GM18909 (cell line): ENCODE data around the gene FBXO8.
A peak's percentile ranks its signal among the peaks of the same experiment; 100 is the strongest.
"Not testable (repeated sequence)": the region's sequence is repeated elsewhere in the genome, so short reads cannot be mapped to it uniquely, and the experiment has no call there.

ENCODE experiments used
- ATAC-seq: cut with Tn5 transposase; IDR thresholded peaks from one replicate; pipeline ENCODE4 v1.9.1; 2021; ENCODE audit warnings: mild to moderate bottlenecking; ENCODE audit not compliant: unreplicated experiment, poor library complexity

FBXO8 gene

GRCh38 chr4:174283507-174284471 is at the start of gene FBXO8, which contains the start of gene CEP44:
Gene FBXO8 (minus strand): TSS chr4:174283667. CDS start chr4:174263092, 20,575 bp downstream.
Gene CEP44 (plus strand): TSS chr4:174283911. CDS start chr4:174299122, 15,211 bp downstream.
- peak; percentile 69 for ATAC-seq

DNA sequence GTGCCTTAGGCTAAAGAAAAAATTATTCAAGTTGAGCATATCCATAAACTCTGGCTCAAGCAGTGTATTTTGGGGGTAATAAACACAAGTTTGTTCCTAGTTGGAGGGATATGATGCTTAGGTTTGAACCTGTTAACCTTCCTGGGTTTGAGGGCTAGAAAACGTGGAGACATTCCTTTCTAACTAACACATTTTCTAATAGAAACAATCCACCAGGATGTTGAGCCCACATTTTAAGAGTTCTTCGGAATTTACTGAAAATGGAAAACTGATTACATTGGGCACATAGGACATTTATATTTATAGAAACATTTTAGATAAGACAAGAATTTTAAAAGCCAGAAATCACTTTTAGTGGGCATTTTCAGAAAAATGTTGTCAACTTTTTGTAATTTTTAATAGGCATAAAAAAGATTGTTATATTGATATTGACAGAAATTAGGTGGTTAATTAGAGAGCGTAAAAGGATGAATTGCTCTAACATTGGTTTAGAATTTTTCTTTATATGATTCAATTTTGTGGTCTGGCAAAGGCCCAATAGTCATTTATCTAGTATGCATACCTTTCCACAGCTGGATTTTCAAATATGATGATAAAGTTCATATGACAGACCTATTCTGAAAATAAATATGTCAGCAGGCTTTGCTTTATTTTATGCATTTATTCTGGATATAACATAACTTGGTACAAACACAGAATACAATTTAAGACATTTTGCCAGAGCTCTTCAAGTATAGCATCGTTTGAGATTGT is 49.5 kb upstream of the FBXO8 start:
- no peak for ATAC-seq

DNA sequence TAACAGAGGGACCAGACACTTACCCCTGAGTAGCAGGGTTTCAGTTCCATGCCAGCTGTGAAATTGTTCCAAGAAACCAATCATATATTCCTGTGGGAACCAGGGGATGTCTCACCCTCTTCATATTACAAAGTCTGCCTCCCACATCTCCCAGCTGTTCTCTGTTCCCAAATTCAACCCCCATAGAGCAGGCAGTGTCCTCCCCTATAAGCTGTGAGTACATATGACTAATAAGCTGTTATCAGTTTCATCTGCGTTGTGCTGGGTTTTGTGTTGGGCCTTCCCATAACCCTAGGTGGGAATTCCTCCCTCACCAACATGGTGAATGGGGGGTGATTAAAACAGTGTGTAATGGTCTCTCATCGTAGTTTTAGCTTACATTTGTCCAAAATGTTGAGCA is 41.3 kb upstream of the FBXO8 start:
- no peak for ATAC-seq

DNA sequence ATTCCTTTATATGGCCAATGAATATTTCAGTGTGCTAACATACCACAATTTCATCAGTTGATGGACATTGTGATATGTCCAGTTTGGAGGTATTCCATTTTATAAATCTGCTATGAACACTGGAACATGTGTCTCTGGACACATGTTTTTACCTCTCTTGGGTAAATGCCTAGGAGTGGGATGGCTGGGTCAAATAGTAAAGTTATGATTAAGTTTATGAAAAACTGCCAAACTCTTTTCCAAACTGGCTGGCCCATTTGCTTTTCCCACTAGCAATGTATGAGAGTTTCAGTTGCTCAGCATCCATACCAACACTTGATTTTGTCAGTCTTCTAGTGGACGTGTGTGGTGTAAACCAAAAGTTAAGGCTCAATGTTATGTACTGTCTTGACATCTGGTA is 40.8 kb upstream of the FBXO8 start:
- ATAC-seq, result no peak

GRCh38 chr4:174320494-174321199 is 37.2 kb upstream of the FBXO8 start:
- ATAC-seq, result no peak

- ATAC-seq, result no peak
These were observed 35.6 kb upstream of the FBXO8 start for GRCh38 chr4:174318829-174319764.

DNA sequence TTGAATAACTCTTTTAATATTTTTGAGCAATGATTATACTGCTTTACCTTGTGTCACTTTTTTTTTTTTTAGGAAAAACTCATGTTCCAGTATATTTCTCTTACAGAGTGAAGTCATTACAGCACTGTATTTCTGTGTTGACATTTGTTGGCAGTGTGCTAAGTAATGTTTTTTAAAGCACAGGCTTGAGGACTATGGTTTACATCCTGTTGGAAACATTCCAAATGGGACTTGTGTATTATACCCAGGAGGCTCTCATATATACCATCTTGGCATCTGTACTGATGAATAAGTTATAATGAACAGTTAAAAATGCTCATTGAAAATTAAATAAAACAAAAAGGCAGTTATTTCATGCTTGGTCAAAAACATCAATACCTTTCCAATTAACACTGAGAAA is 34.1 kb upstream of the FBXO8 start:
- ATAC-seq, result no peak

- no peak for ATAC-seq
These were observed 33.5 kb upstream of the FBXO8 start for GRCh38 chr4:174316954-174317353.

- no peak for ATAC-seq
These were observed 33.1 kb upstream of the FBXO8 start for GRCh38 chr4:174316546-174316945.

- no peak for ATAC-seq
These were observed 31.3 kb upstream of the FBXO8 start for GRCh38 chr4:174314770-174315169.

DNA sequence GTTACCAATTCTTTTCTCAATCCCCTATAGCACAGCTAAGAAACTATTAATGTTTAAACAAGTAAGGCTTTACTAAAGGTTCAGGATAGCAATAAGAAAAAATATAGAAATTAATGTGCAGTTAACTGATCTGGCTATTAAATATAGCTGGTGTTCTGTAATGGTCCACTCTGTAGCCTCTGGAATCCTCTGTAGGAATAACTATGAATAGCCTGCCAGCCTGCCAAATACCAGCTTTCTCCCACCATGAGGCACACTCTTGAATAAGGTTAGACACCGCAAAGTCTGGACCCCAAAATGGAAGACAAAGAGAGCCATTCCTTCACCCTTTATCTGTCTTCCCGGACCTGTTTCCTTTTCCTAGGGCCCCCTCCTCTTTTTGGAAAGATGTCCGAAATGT is 30.8 kb upstream of the FBXO8 start:
- no peak for ATAC-seq

GRCh38 chr4:174312993-174313392 is 29.5 kb upstream of the FBXO8 start:
- no peak for ATAC-seq

GRCh38 chr4:174307694-174308093 is 24.2 kb upstream of the FBXO8 start:
- ATAC-seq, result peak; percentile 64

DNA sequence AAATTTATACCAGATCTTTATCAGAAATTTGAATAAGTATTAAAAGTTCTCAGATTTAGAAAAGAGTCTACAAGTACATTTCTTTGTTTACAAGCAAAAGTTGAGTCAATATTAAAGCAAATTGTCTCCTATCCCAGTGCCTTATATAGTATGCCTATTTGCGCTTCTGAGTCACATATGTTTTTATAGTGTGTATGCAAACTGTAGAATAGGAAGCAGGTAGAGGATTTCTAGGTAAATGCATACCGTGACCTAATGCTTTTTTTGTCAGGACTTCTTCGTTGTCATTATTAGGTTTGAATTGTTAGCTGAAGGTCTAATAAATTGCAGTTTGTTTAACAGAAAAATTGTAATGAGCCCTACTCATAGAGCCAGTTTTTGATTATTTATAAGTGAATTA is 22.5 kb upstream of the FBXO8 start:
- no peak for ATAC-seq

GRCh38 chr4:174304664-174305063 is 21.2 kb upstream of the FBXO8 start:
- ATAC-seq, result no peak

- ATAC-seq, result no peak
These were observed 20.2 kb upstream of the FBXO8 start for GRCh38 chr4:174303687-174304086.

DNA sequence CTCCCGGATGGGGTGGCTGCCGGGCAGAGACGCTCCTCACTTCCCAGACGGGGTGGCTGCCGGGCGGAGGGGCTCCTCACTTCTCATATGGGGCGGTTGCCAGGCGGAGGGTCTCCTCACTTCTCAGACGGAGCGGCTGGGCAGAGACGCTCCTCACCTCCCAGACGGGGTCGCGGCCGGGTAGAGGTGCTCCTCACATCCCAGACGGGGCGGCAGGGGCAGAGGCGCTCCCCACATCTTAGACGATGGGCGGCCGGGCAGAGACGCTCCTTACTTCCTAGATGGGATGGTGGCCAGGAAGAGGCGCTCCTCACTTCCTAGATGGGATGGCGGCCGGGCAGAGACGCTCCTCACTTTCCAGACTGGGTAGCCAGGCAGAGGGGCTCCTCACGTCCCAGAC is 11.7 kb upstream of the FBXO8 start:
- ATAC-seq, result not testable (repeated sequence)

DNA sequence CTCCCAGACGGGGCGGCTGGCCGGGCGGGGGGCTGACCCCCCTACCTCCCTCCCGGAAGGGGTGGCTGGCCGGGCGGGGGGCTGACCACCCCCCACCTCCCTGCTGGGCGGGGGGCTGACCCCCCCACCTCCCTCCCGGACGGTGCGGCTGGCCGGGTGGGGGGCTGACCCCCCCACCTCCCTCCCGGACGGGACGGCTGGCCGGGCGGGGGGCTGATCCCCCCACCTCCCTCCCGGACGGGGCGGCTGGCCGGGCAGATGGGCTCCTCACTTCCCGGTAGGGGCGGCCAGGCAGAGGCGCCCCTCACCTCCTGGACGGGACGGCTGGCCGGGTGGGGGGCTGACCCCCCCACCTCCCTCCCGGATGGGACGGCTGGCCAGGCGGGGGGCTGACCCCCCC is 11.2 kb upstream of the FBXO8 start:
- not testable (repeated sequence) for ATAC-seq

DNA sequence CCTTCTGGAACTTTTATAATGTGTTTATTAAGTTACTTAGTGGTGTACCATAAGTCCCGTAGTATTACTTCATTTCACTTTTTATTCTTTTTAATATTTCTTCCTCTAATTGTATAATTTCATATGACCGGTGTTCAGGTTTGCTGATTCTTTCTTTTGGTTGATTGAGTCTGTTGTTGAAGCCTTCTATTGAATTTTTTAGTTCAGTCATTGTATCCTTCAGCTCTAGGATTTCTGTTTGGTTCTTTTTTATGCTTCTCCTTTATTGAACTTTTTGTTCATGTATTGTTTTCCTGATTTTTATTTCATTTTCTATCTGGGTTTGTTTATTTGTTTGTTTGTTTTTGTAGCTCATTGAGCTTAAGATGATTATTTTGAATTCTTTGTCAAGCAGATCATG is 9.0 kb upstream of the FBXO8 start:
- ATAC-seq, result no peak

DNA sequence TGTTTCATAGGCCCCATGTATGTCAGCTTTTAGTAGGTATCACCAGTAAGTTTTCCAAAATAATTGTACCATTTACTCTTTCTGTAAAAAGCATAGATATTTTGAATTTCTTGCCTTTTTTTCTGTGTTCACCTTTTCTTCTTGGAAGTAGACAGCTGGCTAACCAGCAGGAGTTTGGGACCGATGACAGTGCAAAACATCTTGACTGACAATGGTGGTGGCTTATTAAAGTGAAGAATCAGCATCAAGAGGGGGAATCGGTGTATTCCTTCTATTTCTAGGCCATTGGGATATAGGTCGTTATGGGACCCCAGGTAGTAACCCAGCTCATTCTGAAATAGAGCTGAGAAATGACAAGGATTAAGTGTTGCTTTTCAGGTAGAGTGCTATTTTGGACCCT is 3.4 kb upstream of the FBXO8 start:
- ATAC-seq, result no peak
